Fibroblast of lung (primary cell): Measurements from ENCODE around the gene FECH.

Source experiments
- EZH2 ChIP-seq: IDR thresholded peaks from 2 replicates; pipeline ENCODE4 v1.5.1; 2012; ENCODE audit warnings: low read length, control low read depth, mild to moderate bottlenecking; ENCODE audit errors: missing control alignments
- TF ChIP-seq, protein P1 (sequence below), 2 donors: IDR thresholded peaks in 1 of 2; conservative IDR thresholded peaks in 1 of 2; 1 replicate in 1 of 2; 2 replicates in 1 of 2; pipeline ENCODE4 v1.5.1; 2011 to 2012; ENCODE audit warnings: low read length in 2 of 2, control low read depth in 1 of 2, inconsistent platforms in 1 of 2, low read depth in 1 of 2, mild to moderate bottlenecking in 1 of 2

DNA sequence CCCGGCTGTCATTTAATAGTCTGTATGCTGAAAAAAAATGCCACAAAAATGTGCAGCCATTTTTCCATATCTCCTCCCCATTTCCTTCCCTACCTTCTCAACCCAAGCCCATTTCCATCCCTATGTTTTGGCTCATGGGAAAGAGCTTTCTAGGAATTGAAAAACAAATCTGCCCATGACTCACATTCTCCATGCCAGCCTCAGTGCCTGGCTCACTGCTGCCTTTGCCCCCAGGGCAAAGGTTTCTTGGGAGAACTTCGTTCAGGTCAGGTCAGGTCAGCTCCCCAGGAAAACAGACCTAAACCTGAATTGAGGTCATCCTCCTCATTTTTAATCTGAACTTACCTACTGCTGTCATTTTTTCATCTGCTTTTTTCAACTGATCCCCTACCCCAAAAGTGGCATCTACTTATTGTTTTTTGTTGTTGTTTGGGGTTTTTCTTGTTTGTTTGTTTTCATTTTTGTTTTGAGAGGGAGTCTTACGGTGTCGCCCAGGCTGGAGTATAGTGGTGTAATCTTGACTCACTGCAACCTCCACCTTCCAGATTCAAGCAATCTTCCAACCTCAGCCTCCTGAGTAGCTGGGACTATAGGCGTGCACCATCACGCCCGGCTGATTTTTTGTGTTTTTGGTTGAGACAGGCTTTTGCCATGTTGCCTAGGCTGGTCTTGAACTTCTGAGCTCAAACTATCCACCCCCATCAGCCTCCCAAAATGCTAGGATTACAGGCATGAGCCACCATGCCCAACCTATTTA, 66.7 kb downstream of the FECH start:
- TF ChIP-seq, protein P1, sequence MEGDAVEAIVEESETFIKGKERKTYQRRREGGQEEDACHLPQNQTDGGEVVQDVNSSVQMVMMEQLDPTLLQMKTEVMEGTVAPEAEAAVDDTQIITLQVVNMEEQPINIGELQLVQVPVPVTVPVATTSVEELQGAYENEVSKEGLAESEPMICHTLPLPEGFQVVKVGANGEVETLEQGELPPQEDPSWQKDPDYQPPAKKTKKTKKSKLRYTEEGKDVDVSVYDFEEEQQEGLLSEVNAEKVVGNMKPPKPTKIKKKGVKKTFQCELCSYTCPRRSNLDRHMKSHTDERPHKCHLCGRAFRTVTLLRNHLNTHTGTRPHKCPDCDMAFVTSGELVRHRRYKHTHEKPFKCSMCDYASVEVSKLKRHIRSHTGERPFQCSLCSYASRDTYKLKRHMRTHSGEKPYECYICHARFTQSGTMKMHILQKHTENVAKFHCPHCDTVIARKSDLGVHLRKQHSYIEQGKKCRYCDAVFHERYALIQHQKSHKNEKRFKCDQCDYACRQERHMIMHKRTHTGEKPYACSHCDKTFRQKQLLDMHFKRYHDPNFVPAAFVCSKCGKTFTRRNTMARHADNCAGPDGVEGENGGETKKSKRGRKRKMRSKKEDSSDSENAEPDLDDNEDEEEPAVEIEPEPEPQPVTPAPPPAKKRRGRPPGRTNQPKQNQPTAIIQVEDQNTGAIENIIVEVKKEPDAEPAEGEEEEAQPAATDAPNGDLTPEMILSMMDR (conservative IDR thresholded peaks at IDR 0.05 in 1 of 2, IDR thresholded peaks at IDR 0.05 in 1 of 2; ENCODE audit: low read depth in 1 of 2, low read length in 2 of 2) = no peak
- no peak for TF ChIP-seq EZH2
